GM19351 (cell line): Measurements from ENCODE around the gene HHIPL1.

Source experiments
- ATAC-seq: cut with Tn5 transposase; IDR thresholded peaks from one replicate; pipeline ENCODE4 v1.9.1; 2021; ENCODE audit warnings: mild to moderate bottlenecking, moderate library complexity; ENCODE audit not compliant: unreplicated experiment

Gene HHIPL1

GRCh38 chr14:99728231-99728920 lies 83.4 kb downstream of the HHIPL1 start:
- ATAC-seq, result no peak

DNA sequence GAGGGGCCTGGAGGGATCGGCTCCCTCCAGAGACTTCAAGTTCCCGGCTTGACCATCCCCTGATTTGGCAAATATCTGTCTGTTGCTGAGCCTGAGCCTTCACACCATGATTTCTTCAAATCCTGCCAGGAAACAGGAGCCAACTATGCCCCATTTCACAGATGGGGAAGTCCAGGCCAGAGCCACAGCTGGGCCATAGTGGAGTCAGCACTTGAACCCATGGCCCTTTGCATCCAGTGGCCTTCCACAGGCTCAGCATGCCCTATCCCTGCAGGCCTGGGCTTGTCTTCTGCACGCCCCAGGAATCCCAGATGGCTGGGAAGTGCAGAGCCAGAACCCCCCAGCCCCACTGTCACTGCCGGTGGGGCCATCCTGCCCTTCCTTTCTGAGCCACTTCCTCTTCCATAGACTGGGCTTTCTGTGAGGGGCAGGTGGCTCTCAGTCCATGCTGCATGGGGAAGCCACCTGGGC lies 84.1 kb downstream of the HHIPL1 start:
- no peak for ATAC-seq
